ENCODE results near the gene ARG1. TPM values are rescaled to one million over a fixed set of nuclear protein-coding genes. Genes with fewer than 3 reads are reported as not detected.
A peak's percentile ranks its signal among the peaks of the same experiment; 100 is the strongest.

The ARG1 gene
- total and polyA plus RNA-seq, 9 donors = 0.27 to 1.8 (median 0.53) TPM

- H3K27me3 ChIP-seq (ENCODE audit: control insufficient read depth, insufficient read depth, low read length) = no peaks in the 10 kb centered on the region
- DNase-seq = no peak
- no peaks in the 10 kb centered on the region for H3K4me1 ChIP-seq (ENCODE audit: control insufficient read depth, insufficient read depth, low read length)
- H3K36me3 ChIP-seq (ENCODE audit: control insufficient read depth, insufficient read depth, low read length) = peaks cover 10% of the 10 kb centered on the region
- H3K27ac ChIP-seq (ENCODE audit: low read length) = no peak overlapping the region
- H3K4me3 ChIP-seq (ENCODE audit: low read length) = no peak overlapping the region
- H3K9me3 ChIP-seq (replicated peaks; ENCODE audit: control insufficient read depth, low read depth, low read length) = no peaks in the 10 kb centered on the region
- 95% methylated on average over 4 of the region's 5 CpGs for WGBS (ENCODE audit: insufficient coverage)
Measured at GRCh38 chr6:131575834-131576478, 2.9 kb downstream of the ARG1 start.

GRCh38 chr6:131581523-131581922 lies 8.5 kb downstream of the ARG1 start:
- no peak overlapping the region for H3K27ac ChIP-seq (ENCODE audit: low read length)
- no peak overlapping the region for H3K4me3 ChIP-seq (ENCODE audit: low read length)
- peaks cover 25% of the 10 kb centered on the region for H3K36me3 ChIP-seq (ENCODE audit: control insufficient read depth, insufficient read depth, low read length)
- H3K9me3 ChIP-seq (replicated peaks; ENCODE audit: control insufficient read depth, low read depth, low read length) = no peaks in the 10 kb centered on the region
- no peaks in the 10 kb centered on the region for H3K27me3 ChIP-seq (ENCODE audit: control insufficient read depth, insufficient read depth, low read length)
- DNase-seq = no peak
- H3K4me1 ChIP-seq (ENCODE audit: control insufficient read depth, insufficient read depth, low read length) = no peaks in the 10 kb centered on the region

DNA sequence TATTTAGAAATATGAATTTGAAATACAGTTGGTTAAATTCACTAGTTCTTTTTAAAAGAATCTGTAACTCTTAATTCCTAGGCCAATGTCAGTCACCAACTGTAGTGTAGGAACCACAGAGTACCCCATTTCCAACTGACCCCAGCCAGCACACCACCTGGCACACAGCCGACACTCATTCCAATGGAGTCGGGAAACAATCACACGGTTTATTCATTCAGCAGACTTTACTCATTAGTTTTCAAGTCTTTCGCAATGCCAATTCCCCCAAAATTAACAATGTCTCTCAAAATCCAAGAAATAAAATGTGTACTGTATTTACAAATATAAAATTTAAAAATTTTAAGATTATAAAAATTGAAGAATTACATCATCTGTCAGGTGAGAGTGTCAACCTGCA lies 13.5 kb downstream of the ARG1 start:
- H3K27ac ChIP-seq (ENCODE audit: low read length) = no peak overlapping the region

GRCh38 chr6:131587909-131588308 lies 14.9 kb downstream of the ARG1 start:
- no peaks in the 10 kb centered on the region for H3K4me1 ChIP-seq (ENCODE audit: control insufficient read depth, insufficient read depth, low read length)
- no CpG with 5 or more reads among the region's 4 CpGs for WGBS (ENCODE audit: insufficient coverage)
- DNase-seq = no peak
- H3K27me3 ChIP-seq (ENCODE audit: control insufficient read depth, insufficient read depth, low read length) = no peaks in the 10 kb centered on the region
- H3K9me3 ChIP-seq (replicated peaks; ENCODE audit: control insufficient read depth, low read depth, low read length) = no peaks in the 10 kb centered on the region
- H3K27ac ChIP-seq (ENCODE audit: low read length) = no peak overlapping the region
- H3K4me3 ChIP-seq (ENCODE audit: low read length) = no peak overlapping the region
- H3K36me3 ChIP-seq (ENCODE audit: control insufficient read depth, insufficient read depth, low read length) = peaks cover 35% of the 10 kb centered on the region

More for the DNA sequence above, 13.5 kb downstream of the ARG1 start:
- no peaks in the 10 kb centered on the region for H3K4me1 ChIP-seq (ENCODE audit: control insufficient read depth, insufficient read depth, low read length)
- DNase-seq = peak; percentile 58
- WGBS (ENCODE audit: insufficient coverage) = 63% methylated on average over 1 of the region's 4 CpGs
- H3K4me3 ChIP-seq (ENCODE audit: low read length) = no peak overlapping the region
- no peaks in the 10 kb centered on the region for H3K9me3 ChIP-seq (replicated peaks; ENCODE audit: control insufficient read depth, low read depth, low read length)
- H3K27me3 ChIP-seq (ENCODE audit: control insufficient read depth, insufficient read depth, low read length) = no peaks in the 10 kb centered on the region
- peaks cover 32% of the 10 kb centered on the region for H3K36me3 ChIP-seq (ENCODE audit: control insufficient read depth, insufficient read depth, low read length)

DNA sequence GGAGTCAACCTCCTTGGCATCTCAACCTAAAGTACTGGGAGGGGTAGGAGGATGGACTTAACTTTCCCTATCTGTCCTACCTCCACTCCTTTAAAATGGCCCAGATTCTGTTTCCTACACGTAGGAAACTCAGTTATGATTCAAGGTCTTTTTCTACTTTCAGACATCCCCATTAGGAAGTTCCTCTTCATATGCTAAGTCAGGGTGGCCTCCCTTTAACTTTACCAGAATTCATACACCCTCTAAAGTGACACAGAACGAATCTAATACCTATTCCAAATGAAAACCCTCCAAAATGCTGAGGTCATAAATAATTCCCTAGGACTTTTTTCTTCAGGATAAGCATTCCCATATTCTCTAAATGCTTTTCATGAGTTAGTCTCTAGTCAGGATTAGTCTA lies 15.6 kb downstream of the ARG1 start:
- Histone ChIP-seq H3K27ac (ENCODE audit: low read length) (no peak overlapping the region), H3K27me3 (ENCODE audit: control insufficient read depth, insufficient read depth, low read length) (no peaks in the 10 kb centered on the region), H3K9me3 (replicated peaks; ENCODE audit: control insufficient read depth, low read depth, low read length) (no peaks in the 10 kb centered on the region), H3K4me1 (ENCODE audit: control insufficient read depth, insufficient read depth, low read length) (no peaks in the 10 kb centered on the region), H3K4me3 (ENCODE audit: low read length) (no peak overlapping the region), H3K36me3 (ENCODE audit: control insufficient read depth, insufficient read depth, low read length) (peaks cover 34% of the 10 kb centered on the region)
- DNase-seq = no peak
- WGBS (ENCODE audit: insufficient coverage) = 86% methylated on average over 1 of the region's 2 CpGs

DNA sequence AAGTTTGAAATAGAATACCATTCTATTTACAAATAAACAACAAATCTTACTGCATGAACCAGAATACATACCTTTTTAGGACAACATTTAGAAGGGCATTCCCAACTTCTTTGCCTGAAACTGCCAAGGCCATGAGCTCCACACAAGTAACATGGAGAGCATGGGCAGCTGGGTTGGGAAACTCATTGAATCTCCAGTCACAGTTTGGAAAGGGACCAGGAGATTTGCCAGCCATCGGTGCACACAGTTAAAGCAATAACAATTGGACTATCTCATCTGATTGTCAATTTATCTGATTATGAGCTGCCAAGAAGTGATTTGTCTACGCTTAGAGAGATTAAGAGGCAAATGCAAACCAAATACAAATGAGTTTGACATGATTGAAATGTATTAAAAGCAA lies 19.9 kb downstream of the ARG1 start:
- H3K27me3 ChIP-seq (ENCODE audit: control insufficient read depth, insufficient read depth, low read length) = no peaks in the 10 kb centered on the region
- no peak overlapping the region for H3K27ac ChIP-seq (ENCODE audit: low read length)
- no peak for DNase-seq
- H3K4me1 ChIP-seq (ENCODE audit: control insufficient read depth, insufficient read depth, low read length) = no peaks in the 10 kb centered on the region
- no CpG with 5 or more reads among the region's 2 CpGs for WGBS (ENCODE audit: insufficient coverage)
- H3K9me3 ChIP-seq (replicated peaks; ENCODE audit: control insufficient read depth, low read depth, low read length) = no peaks in the 10 kb centered on the region
- H3K36me3 ChIP-seq (ENCODE audit: control insufficient read depth, insufficient read depth, low read length) = peaks cover 43% of the 10 kb centered on the region
- no peak overlapping the region for H3K4me3 ChIP-seq (ENCODE audit: low read length)

- no peak overlapping the region for H3K27ac ChIP-seq (ENCODE audit: low read length)
- no peaks in the 10 kb centered on the region for H3K4me1 ChIP-seq (ENCODE audit: control insufficient read depth, insufficient read depth, low read length)
- peaks cover 39% of the 10 kb centered on the region for H3K36me3 ChIP-seq (ENCODE audit: control insufficient read depth, insufficient read depth, low read length)
- WGBS (ENCODE audit: insufficient coverage) = 93% methylated on average over 4 of the region's 11 CpGs
- no peak overlapping the region for H3K4me3 ChIP-seq (ENCODE audit: low read length)
- H3K9me3 ChIP-seq (replicated peaks; ENCODE audit: control insufficient read depth, low read depth, low read length) = no peaks in the 10 kb centered on the region
- DNase-seq = no peak
- H3K27me3 ChIP-seq (ENCODE audit: control insufficient read depth, insufficient read depth, low read length) = no peaks in the 10 kb centered on the region
Measured at GRCh38 chr6:131594074-131594473, 21.0 kb downstream of the ARG1 start.

DNA sequence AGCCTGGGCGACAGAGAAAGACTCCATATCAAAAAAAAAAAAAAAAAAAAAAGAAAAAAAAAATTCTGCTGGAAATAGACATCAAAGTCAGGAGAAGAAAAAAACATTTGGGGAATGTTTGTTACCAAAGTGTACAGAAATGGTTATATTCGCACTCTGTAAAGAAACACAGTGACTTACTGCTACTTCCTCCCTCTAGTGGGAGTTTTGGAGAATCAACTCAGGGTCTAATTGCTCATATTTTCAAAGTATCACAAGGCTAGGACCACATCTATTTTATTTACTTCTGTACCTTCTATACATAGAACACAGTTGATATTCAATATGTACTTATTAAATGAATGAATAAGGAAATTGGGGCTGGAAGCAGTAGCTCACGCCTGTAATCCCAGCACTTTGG lies 24.4 kb downstream of the ARG1 start:
- DNase-seq = peak; percentile 16
- H3K27ac ChIP-seq (ENCODE audit: low read length) = no peak overlapping the region
- no peaks in the 10 kb centered on the region for H3K9me3 ChIP-seq (replicated peaks; ENCODE audit: control insufficient read depth, low read depth, low read length)
- peaks cover 39% of the 10 kb centered on the region for H3K36me3 ChIP-seq (ENCODE audit: control insufficient read depth, insufficient read depth, low read length)
- no peak overlapping the region for H3K4me3 ChIP-seq (ENCODE audit: low read length)
- no peaks in the 10 kb centered on the region for H3K27me3 ChIP-seq (ENCODE audit: control insufficient read depth, insufficient read depth, low read length)
- whole genome bisulfite sequencing (ENCODE audit: insufficient coverage) = no CpG with 5 or more reads among the region's 3 CpGs
- no peaks in the 10 kb centered on the region for H3K4me1 ChIP-seq (ENCODE audit: control insufficient read depth, insufficient read depth, low read length)

DNA sequence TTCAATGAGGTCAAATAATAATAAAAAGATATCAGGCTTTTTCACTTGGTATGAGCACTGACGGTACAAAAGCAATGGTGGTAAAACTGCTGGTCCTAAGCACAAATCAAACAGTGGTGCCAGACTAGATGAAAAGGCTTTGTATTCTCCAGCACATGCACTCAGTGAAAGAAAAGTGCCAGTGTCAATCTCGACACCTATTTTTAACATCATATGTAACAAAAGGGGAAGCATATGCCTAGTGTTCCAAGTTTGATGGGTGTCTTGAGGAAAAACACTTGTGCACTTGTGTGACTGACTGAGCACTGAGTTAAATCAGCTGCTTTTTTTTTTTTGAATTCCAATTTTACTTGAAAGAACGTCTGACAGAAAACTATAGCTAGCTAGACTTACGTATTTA lies 27.7 kb downstream of the ARG1 start:
- peak; percentile 25 for DNase-seq
- Histone ChIP-seq H3K9me3 (replicated peaks; ENCODE audit: control insufficient read depth, low read depth, low read length) (no peaks in the 10 kb centered on the region), H3K4me3 (ENCODE audit: low read length) (no peak overlapping the region), H3K27ac (ENCODE audit: low read length) (no peak overlapping the region), H3K27me3 (ENCODE audit: control insufficient read depth, insufficient read depth, low read length) (no peaks in the 10 kb centered on the region), H3K4me1 (ENCODE audit: control insufficient read depth, insufficient read depth, low read length) (no peaks in the 10 kb centered on the region), H3K36me3 (ENCODE audit: control insufficient read depth, insufficient read depth, low read length) (peaks cover 36% of the 10 kb centered on the region)
- 40% methylated on average over 1 of the region's 4 CpGs for WGBS (ENCODE audit: insufficient coverage)

GRCh38 chr6:131602781-131603312 lies 29.8 kb downstream of the ARG1 start:
- no peaks in the 10 kb centered on the region for H3K9me3 ChIP-seq (replicated peaks; ENCODE audit: control insufficient read depth, low read depth, low read length)
- no peaks in the 10 kb centered on the region for H3K4me1 ChIP-seq (ENCODE audit: control insufficient read depth, insufficient read depth, low read length)
- no peak overlapping the region for H3K4me3 ChIP-seq (ENCODE audit: low read length)
- DNase-seq = no peak
- H3K27ac ChIP-seq (ENCODE audit: low read length) = no peak overlapping the region
- 71% methylated on average over 1 of the region's 1 CpG for WGBS (ENCODE audit: insufficient coverage)
- H3K27me3 ChIP-seq (ENCODE audit: control insufficient read depth, insufficient read depth, low read length) = no peaks in the 10 kb centered on the region
- peaks cover 36% of the 10 kb centered on the region for H3K36me3 ChIP-seq (ENCODE audit: control insufficient read depth, insufficient read depth, low read length)
